Activated CD4-positive, alpha-beta T cell treated with anti-CD3 and anti-CD28 coated beads for 36 hours (primary cell): ENCODE measurements around the gene MAST4. TPM values are rescaled to one million over a fixed set of nuclear protein-coding genes. Genes with fewer than 3 reads are reported as not detected.

Experiments used
- ATAC-seq: fragments of 200-7000 bp; cut with Tn5 transposase; one replicate; pipeline ENCODE4 v1.10.0; 2021; ENCODE audit warnings: mild to moderate bottlenecking, moderate library complexity
- CTCF ChIA-PET: fragments of 350-600 bp; sonication (Branson Sonifier 250); formaldehyde crosslinking; loops from one replicate; lab custom pipeline; 2021; ENCODE audit warnings: antibody characterized with exemption; lab: Charles Lee
- POLR2A ChIA-PET: fragments of 350-600 bp; sonication (Branson Sonifier 250); formaldehyde crosslinking; loops from one replicate; lab custom pipeline; 2021; ENCODE audit warnings: antibody characterized with exemption, inconsistent platforms; lab: Charles Lee
- DNase-seq: peaks from one replicate; pipeline ENCODE4 v3.0.0-alpha.2; 2020
- H3K27ac Mint-ChIP-seq: one replicate; pipeline ENCODE4 v1.8.0; 2021; ENCODE audit warnings: mixed read lengths
- H3K27me3 Mint-ChIP-seq: one replicate; pipeline ENCODE4 v1.8.0; 2021; ENCODE audit warnings: mixed read lengths
- H3K36me3 Mint-ChIP-seq: one replicate; pipeline ENCODE4 v1.8.0; 2021; ENCODE audit warnings: low read depth, mixed read lengths
- H3K4me1 Mint-ChIP-seq: one replicate; pipeline ENCODE4 v1.8.0; 2021; ENCODE audit warnings: mixed read lengths
- H3K4me3 Mint-ChIP-seq: one replicate; pipeline ENCODE4 v1.8.0; 2021; ENCODE audit warnings: mild to moderate bottlenecking, moderate library complexity, mixed read lengths
- H3K9me3 Mint-ChIP-seq: one replicate; pipeline ENCODE4 v1.8.0; 2021; ENCODE audit warnings: low read depth, mixed read lengths
- intact Hi-C, 2 experiments: fragments of 100-400 bp; cut with DNase I in 1 of 2; cut with micrococcal nuclease in 1 of 2; formaldehyde crosslinking; loops; one replicate each; pipeline versions ENCODE4 v1.14.2 to v1.15.1; 2022 to 2024; cut with DNase I, micrococcal nuclease
- total RNA-seq, 2 experiments: library from RNA; stranded (reverse); gene quantifications; one replicate each; pipeline ENCODE4 v1.2.3, GENCODE V29; 2021

Gene MAST4
- total RNA-seq, 2 experiments from 2014 or later: 19.2 to 26.7 TPM

DNA sequence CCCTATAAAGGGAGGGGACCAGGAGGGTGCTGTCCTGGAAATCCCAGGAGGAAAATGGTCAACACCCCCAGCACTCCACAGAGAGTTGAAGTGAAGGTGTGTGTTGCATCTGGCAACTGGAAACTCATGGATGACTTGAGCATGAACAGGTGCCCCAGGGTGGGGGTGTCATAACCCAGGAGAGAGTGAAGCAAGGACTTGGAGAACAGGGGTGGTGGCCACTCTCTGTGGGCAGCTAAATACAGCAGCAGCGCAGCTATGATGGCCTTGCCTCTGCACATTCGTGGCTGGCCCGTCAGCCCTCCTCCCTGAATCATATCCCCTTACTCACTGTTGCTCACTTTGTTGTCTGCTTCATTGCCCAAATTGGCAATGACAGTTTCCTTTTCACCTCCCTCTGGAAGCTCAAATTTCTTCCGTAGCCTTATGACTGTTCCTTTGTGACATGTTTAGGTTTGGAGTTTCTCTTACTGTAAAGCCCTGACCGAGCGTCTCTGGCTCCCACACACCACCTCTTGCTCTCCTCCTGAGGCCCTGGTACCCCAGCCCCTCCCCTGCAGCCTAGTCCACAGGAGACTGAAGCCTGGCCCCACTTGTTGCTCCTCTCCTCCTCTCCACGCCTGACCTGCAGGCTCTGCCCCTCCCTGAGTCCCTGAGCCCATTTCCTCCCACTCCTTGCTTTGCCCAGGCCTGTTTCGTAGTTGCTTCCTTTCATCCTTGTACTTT is 414.7 kb downstream of the MAST4 start:
- no peaks in the 10 kb centered on the region for H3K36me3 Mint-ChIP-seq
- ATAC-seq (peak; percentile 16), DNase-seq (peak; percentile 61)
- H3K4me3 Mint-ChIP-seq: no peak overlapping the region
- H3K27ac Mint-ChIP-seq: peak overlapping the region; percentile 71
- H3K4me1 Mint-ChIP-seq: peaks cover 95% of the 10 kb centered on the region
- no peaks in the 10 kb centered on the region for H3K9me3 Mint-ChIP-seq
- ChIA-PET POLR2A (interaction anchor here (0.6 to 0.9 kb wide), 2 partner anchors 18 to 22 kb away, joined by 3 to 4 read pairs; no protein-coding TSS in a partner anchor), CTCF (interaction anchor here (2.9 kb wide), 1 partner anchor 17 kb away, joined by 10 read pairs; no protein-coding TSS in a partner anchor)
- no peaks in the 10 kb centered on the region for H3K27me3 Mint-ChIP-seq
- intact Hi-C loops: loop anchor here in 1 of 2 experiments (5.0 to 10.0 kb wide), 2 partner anchors 184 to 1244 kb away; no protein-coding TSS in a partner anchor

DNA sequence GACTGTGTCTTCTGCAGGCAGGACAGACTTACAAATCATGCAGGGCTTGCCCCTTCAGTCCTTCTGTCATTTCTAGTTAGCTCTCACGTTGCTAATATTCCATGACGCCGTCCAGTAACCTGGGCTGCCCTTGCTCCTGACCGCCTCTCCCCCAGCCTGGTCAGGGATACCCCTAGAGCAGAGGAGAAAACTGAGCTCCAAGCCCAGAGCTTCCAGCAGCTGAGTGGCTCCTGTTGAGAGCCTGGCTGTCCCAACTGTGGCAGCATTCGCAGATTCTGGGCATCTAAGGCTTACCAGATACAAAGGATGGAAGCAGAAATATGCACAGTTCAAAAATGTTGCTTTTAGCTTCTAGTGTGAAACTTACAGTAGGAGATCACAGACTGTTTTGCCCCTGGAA is 415.2 kb downstream of the MAST4 start:
- H3K4me3 Mint-ChIP-seq: no peak overlapping the region
- CTCF ChIA-PET: interaction anchor here (1.8 to 2.9 kb wide), 2 partner anchors 16 to 28 kb away, joined by 3 to 10 read pairs; no protein-coding TSS in a partner anchor
- POLR2A ChIA-PET: interaction anchor here (0.6 to 0.9 kb wide), 2 partner anchors 18 to 21 kb away, joined by 3 to 4 read pairs; no protein-coding TSS in a partner anchor
- H3K4me1 Mint-ChIP-seq: peaks cover 91% of the 10 kb centered on the region
- ATAC-seq (no peak), DNase-seq (no peak)
- H3K9me3 Mint-ChIP-seq: no peaks in the 10 kb centered on the region
- intact Hi-C loops: loop anchor here in 1 of 2 experiments (5.0 to 10.0 kb wide), 2 partner anchors 184 to 1243 kb away; no protein-coding TSS in a partner anchor
- no peaks in the 10 kb centered on the region for H3K27me3 Mint-ChIP-seq
- H3K36me3 Mint-ChIP-seq: no peaks in the 10 kb centered on the region
- peak overlapping the region; percentile 71 for H3K27ac Mint-ChIP-seq

DNA sequence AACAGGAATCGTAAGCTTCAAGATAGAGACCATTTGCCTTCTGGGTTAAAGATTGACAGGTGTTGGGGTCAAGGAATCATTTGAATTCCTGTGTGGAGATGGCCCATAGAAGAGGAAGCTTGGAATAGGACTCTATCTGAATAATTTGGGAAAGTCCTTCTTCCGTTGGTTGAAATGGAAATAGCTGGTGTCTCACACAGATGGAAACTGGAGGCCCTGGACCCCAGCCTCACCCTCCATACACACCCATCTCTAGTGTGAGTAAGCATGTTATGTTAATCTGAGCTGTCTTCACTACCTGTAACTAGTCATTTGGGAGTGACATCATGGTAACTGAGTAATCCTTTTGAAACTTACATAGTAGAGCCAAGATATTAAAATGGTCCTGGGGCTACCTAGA is 416.0 kb downstream of the MAST4 start:
- Mint-ChIP-seq H3K4me3 (no peak overlapping the region), H3K36me3 (peaks cover 2% of the 10 kb centered on the region), H3K27ac (peak overlapping the region; percentile 71), H3K4me1 (peaks cover 91% of the 10 kb centered on the region), H3K9me3 (no peaks in the 10 kb centered on the region), H3K27me3 (no peaks in the 10 kb centered on the region)
- intact Hi-C loops: loop anchor here (1.0 to 10.0 kb wide), 7 partner anchors 8 to 1243 kb away; no protein-coding TSS in a partner anchor
- POLR2A ChIA-PET: interaction anchor here (0.5 to 1.0 kb wide), 4 partner anchors 20 to 195 kb away, joined by 3 to 6 read pairs (median 3); no protein-coding TSS in a partner anchor
- DNase-seq (peak; percentile 56), ATAC-seq (peak; percentile 85)
- CTCF ChIA-PET: interaction anchor here (0.9 to 2.9 kb wide), 3 partner anchors 8 to 27 kb away, joined by 3 to 10 read pairs (median 4); no protein-coding TSS in a partner anchor

DNA sequence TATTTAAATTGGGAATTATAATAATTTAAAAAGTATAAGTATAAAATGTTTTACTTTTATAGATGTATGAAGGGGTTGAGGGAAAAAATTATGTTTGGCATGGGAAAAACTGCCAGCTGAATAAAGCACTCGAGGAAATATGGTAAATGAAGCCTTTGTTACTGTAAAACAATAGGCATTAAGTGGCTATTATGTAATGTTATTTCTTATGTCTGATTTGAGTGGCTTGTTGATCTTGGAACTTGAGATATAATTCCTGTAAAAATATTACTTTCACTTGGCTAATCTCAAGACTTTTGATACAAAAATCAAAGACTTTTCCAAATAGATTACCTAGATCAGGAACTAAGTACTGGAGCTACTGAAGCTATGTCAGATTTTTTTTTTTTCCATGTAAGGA is 417.5 kb downstream of the MAST4 start:
- ChIA-PET CTCF (interaction anchor here (1.1 to 2.9 kb wide), 4 partner anchors 13 to 34 kb away, joined by 3 to 10 read pairs (median 3); no protein-coding TSS in a partner anchor), POLR2A (interaction anchor here (0.5 to 0.6 kb wide), 2 partner anchors 18 to 43 kb away, joined by 3 to 4 read pairs; no protein-coding TSS in a partner anchor)
- no peaks in the 10 kb centered on the region for H3K9me3 Mint-ChIP-seq
- H3K27me3 Mint-ChIP-seq: no peaks in the 10 kb centered on the region
- peaks cover 2% of the 10 kb centered on the region for H3K36me3 Mint-ChIP-seq
- H3K27ac Mint-ChIP-seq: no peak overlapping the region
- intact Hi-C loops: loop anchor here (2.0 to 10.0 kb wide), 4 partner anchors 15 to 1241 kb away; no protein-coding TSS in a partner anchor
- ATAC-seq (no peak), DNase-seq (no peak)
- peaks cover 79% of the 10 kb centered on the region for H3K4me1 Mint-ChIP-seq
- no peak overlapping the region for H3K4me3 Mint-ChIP-seq

DNA sequence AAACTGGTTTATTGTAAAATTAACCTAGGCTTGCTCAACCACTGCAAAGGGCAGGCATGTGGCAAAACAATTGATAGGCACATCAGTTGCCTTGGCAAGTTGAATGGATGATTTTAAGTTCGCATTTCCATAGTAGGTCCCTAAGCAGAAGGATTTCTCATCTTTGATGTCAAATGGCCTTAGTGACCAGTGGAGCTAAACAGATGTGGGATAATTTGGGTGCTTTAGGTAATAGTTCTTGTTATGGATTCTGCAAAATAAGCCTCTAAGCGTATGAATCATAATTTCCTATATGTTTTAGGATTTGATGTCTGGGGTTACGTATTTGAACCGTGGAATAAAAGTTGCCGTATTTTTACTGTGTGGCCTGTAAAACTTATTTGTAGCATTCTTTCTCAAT is 418.0 kb downstream of the MAST4 start:
- Mint-ChIP-seq H3K27ac (no peak overlapping the region), H3K4me3 (no peak overlapping the region), H3K9me3 (no peaks in the 10 kb centered on the region), H3K36me3 (peaks cover 4% of the 10 kb centered on the region), H3K4me1 (peaks cover 77% of the 10 kb centered on the region), H3K27me3 (no peaks in the 10 kb centered on the region)
- DNase-seq (no peak), ATAC-seq (no peak)
- POLR2A ChIA-PET: no interaction called here
- CTCF ChIA-PET: interaction anchor here (0.6 to 1.6 kb wide), 5 partner anchors 9 to 206 kb away, joined by 3 read pairs; no protein-coding TSS in a partner anchor
- intact Hi-C loops: loop anchor here in 1 of 2 experiments (5.0 to 10.0 kb wide), 2 partner anchors 187 to 1241 kb away; no protein-coding TSS in a partner anchor

DNA sequence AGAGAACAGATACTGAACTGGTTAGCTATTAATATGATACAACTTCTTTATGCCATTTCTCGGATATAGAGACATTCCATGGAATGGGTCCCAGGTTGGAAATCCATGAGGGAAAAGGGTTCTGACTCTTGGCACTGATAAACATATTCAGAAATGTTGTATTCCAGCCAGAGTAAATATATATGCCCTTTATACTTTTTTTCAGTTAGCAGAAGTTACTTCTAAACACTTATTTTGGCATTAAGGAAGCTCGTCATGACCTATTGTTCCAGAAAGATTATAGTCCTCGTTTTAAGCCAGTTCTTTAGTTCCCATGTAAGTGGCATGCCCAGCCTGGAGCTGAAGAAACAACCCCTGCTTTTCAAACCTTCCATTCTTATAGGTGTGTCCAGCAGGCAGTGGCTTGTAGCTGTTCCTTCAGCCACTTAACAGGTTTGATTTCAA is 418.8 kb downstream of the MAST4 start:
- DNase-seq (no peak), ATAC-seq (no peak)
- peaks cover 75% of the 10 kb centered on the region for H3K4me1 Mint-ChIP-seq
- no peaks in the 10 kb centered on the region for H3K9me3 Mint-ChIP-seq
- POLR2A ChIA-PET: interaction anchor here (0.7 kb wide), 1 partner anchor 1215 kb away, joined by 3 read pairs; no protein-coding TSS in a partner anchor
- no peak overlapping the region for H3K27ac Mint-ChIP-seq
- H3K27me3 Mint-ChIP-seq: no peaks in the 10 kb centered on the region
- peaks cover 5% of the 10 kb centered on the region for H3K36me3 Mint-ChIP-seq
- no peak overlapping the region for H3K4me3 Mint-ChIP-seq
- intact Hi-C loops: loop anchor here in 1 of 2 experiments (5.0 to 10.0 kb wide), 2 partner anchors 188 to 1240 kb away; no protein-coding TSS in a partner anchor
- CTCF ChIA-PET: interaction anchor here (0.7 to 1.3 kb wide), 3 partner anchors 8 to 15 kb away, joined by 3 to 4 read pairs (median 3); no protein-coding TSS in a partner anchor

DNA sequence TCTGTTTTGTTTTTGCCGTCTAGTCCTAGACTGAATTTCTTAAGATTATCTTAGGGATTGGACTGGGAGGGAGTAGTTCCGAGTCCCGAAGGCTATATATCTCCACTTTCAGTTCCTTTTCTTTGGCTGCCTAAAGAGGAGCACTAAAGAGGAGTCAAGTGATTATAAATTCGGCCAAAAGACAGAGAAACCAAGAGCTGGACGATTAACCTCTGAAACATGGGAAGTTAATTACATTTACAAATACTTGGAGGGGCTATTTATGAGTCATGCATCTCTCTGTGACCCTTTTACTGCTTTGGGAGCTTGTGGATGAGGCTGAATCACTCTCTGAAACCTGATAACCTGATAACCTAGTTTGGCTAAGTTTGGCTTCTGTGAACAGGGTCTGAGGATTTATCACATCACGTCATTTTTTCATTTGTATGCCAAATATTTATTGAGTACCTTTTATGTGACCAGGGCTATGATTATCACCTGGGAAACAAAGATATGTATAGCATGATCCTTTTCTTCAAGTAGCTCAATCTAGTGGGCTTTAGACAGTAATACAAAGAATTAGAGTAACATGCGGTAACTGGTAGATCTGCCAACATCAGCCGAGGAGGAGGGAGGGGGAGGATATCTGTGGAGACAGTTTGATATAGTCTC is 419.5 kb downstream of the MAST4 start:
- Mint-ChIP-seq H3K27me3 (no peaks in the 10 kb centered on the region), H3K36me3 (peaks cover 5% of the 10 kb centered on the region), H3K4me1 (peaks cover 68% of the 10 kb centered on the region), H3K27ac (no peak overlapping the region), H3K4me3 (no peak overlapping the region), H3K9me3 (no peaks in the 10 kb centered on the region)
- POLR2A ChIA-PET: interaction anchor here (0.7 kb wide), 1 partner anchor 1214 kb away, joined by 3 read pairs; no protein-coding TSS in a partner anchor
- no peak for ATAC-seq
- no peak for DNase-seq
- intact Hi-C loops: loop anchor here in 1 of 2 experiments (10.0 kb wide), 1 partner anchor 1239 kb away; no protein-coding TSS in a partner anchor
- CTCF ChIA-PET: interaction anchor here (0.7 kb wide), 2 partner anchors 10 to 21 kb away, joined by 3 to 4 read pairs; no protein-coding TSS in a partner anchor

DNA sequence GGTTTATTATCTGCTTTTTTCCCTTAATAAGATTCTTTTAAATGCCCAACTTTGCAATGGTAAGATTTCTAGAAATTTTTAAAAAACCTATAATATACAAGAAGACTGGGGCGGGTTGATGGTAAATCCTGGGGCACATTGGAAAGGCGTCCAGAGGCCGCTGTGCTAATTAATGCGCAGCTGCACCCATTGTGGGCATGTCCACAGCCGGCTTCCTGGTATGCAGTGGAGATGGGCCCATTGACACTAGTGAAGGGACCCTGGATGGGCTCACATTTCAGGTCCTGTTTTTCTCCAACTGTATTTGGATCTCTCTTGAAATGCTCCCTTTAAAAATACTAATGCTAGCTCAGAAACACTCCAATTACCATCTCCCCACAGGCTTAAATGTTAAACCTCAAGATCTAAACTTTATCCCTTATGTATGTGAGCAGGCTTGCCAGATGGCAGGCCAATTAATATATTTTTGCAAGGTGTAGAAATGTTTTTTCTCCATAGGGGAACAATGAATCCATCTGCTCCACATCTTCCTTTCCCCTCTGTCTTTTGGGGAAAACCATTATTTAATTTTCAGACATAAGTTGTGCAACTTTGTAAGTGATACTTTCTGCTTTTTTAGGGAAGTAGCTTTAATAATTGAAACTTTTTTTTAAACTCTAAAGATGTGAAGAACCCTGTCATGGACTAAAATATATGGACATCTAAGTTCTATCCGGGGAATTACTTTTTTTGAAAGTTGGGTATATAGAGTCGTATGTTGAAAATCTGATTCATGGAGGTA is 423.1 kb downstream of the MAST4 start:
- Mint-ChIP-seq H3K27me3 (no peaks in the 10 kb centered on the region), H3K4me3 (no peak overlapping the region), H3K27ac (no peak overlapping the region), H3K9me3 (no peaks in the 10 kb centered on the region), H3K4me1 (peaks cover 65% of the 10 kb centered on the region), H3K36me3 (peaks cover 7% of the 10 kb centered on the region)
- POLR2A ChIA-PET: interaction anchor here (0.6 kb wide), 1 partner anchor 13 kb away, joined by 3 read pairs; no protein-coding TSS in a partner anchor
- intact Hi-C loops: loop anchor here in 1 of 2 experiments (10.0 kb wide), 1 partner anchor 1236 kb away; no protein-coding TSS in a partner anchor
- ATAC-seq (no peak), DNase-seq (no peak)
- CTCF ChIA-PET: interaction anchor here (0.7 to 0.9 kb wide), 2 partner anchors 14 to 33 kb away, joined by 3 read pairs; no protein-coding TSS in a partner anchor

DNA sequence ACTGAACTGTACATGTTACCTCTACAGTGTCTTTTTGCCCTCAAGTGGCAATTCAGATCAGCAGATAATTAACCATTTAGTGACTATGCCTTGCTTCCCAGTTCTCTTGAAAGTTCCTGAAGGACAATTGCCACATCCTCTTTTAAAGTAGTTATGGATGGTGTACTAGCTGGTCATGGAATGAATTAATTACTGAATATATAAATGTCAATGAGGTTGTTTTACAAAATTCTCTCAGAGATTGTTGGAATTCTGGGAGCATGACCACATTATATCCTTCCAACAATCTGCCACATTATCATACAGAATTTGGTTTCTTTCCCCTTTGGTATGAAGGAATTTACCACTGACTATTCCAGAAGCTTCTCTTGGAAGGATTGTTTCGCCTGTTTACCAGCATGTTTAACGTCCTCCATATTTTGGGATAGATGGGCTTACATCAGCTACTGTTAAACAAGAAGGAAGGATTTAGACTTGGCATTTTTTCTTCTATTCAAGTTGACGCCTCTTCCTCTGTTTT is 424.0 kb downstream of the MAST4 start:
- CTCF ChIA-PET: interaction anchor here (0.7 kb wide), 1 partner anchor 33 kb away, joined by 3 read pairs; no protein-coding TSS in a partner anchor

More for the DNA sequence above, 424.0 kb downstream of the MAST4 start:
- no peak overlapping the region for H3K4me3 Mint-ChIP-seq
- POLR2A ChIA-PET: no interaction called here
- intact Hi-C loops: loop anchor here (2.0 to 10.0 kb wide), 2 partner anchors 15 to 865 kb away; no protein-coding TSS in a partner anchor
- no peak for DNase-seq
- peaks cover 56% of the 10 kb centered on the region for H3K4me1 Mint-ChIP-seq
- H3K36me3 Mint-ChIP-seq: peaks cover 7% of the 10 kb centered on the region
- no peaks in the 10 kb centered on the region for H3K27me3 Mint-ChIP-seq
- no peaks in the 10 kb centered on the region for H3K9me3 Mint-ChIP-seq
- no peak overlapping the region for H3K27ac Mint-ChIP-seq
- ATAC-seq: no peak
